Medulla oblongata (tissue), 1 donor: ENCODE measurements around the gene SECISBP2.

Source experiments
- DNase-seq: peaks from one replicate; pipeline ENCODE4 v3.0.0-alpha.2; 2015; ENCODE audit errors: extremely low spot score

The SECISBP2 gene

GRCh38 chr9:89382026-89382986 is 64.0 kb downstream of the SECISBP2 start:
- DNase-seq = no peak

DNA sequence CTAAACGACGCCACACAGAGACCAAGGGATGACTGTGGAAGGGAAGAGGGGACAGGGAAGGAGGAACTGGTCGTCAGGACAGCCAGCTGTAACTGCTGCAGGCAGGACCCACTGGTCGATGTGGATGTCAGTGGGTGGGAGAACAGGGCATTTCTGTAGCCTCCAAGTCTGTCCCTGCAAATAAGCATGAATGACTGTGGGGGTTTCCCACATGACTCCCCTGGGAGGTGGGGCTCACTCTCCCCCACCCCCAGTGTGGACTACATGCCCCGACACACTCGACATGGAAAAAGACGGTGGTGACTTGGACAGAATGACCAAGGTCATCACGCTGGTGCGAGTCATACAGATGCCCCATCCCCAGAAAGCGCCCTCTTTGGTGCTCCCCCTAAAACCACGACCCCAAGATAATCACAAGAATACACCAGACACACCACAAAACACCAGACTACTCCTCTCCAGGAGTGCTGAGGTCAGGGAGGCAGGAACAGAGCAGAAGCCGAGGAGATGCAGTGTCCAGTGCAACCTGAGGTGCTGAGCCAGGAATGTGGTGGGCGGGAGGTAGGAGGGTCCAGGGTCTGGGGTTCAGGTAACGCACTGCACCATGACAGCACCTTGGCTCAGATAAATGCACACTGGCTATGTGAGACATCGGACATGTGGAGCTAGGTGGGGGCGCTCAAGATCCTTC is 64.9 kb downstream of the SECISBP2 start:
- no peak for DNase-seq

GRCh38 chr9:89383721-89384300 is 65.5 kb downstream of the SECISBP2 start:
- DNase-seq = no peak

DNA sequence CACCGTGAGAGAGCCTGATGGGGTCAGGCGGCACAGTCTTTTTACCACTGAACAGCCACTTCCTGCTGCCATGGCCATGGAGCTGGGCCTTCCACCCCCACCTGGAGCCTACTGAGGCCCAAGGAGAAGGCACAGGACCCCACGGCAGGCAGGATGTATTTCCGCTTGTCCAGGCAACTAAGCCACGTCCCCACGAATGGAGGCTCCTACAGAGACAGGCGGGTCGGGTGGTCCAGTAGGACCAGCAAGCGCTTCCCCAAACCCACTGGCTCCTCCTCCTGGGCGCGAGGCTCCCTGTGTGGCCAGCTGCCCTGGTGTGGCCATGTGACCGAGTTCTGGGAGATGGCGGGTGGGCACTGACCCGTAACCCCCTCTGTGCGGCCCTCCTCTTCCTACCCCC is 66.5 kb downstream of the SECISBP2 start:
- no peak for DNase-seq

DNA sequence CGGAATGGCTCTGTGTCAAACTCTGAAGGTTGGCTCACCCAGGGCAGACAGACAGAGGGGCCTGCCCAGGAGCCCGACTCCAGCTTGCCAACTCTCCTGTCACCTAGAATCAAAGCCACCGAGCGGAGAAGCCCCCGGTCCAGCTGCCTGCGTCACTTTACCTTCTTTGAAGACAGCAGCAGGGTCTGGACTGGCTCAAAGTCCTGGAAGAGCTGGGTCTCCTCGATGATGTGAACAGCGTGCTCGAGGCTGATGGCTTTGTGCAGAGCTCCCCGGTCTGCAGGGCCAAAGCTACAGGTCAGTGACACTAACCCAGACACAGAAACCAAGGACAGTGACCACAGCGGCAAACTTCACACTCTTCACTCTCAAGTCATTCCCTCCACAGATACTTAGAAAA is 67.9 kb downstream of the SECISBP2 start:
- DNase-seq = no peak

DNA sequence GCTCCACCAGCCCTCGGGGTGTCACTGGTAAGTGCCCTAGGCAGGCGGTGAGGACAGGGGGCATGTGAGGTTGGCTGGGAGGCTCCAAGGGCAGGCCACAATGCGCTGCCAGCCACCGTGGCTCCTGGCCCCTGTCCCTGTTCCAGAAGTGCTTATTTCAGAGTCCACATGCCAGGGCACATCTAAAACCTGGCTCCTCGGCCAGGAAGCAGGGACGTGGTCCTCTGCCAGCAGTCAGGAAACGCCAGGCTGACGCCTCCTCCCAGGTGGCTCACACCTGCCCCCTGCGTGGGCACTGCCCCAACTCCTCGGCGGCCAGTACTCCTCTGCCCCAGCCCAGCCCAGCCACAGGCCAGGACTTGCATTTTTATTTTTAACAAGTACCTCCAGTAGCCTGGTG is 68.5 kb downstream of the SECISBP2 start:
- DNase-seq = peak; percentile 39

- DNase-seq = no peak
Measured at GRCh38 chr9:89387197-89387849, 69.0 kb downstream of the SECISBP2 start.

GRCh38 chr9:89388084-89388867 is 70.0 kb downstream of the SECISBP2 start:
- DNase-seq = peak; percentile 89

- DNase-seq = no peak
Measured at GRCh38 chr9:89388868-89389177, 70.5 kb downstream of the SECISBP2 start.

GRCh38 chr9:89390068-89390555 is 71.8 kb downstream of the SECISBP2 start:
- no peak for DNase-seq

DNA sequence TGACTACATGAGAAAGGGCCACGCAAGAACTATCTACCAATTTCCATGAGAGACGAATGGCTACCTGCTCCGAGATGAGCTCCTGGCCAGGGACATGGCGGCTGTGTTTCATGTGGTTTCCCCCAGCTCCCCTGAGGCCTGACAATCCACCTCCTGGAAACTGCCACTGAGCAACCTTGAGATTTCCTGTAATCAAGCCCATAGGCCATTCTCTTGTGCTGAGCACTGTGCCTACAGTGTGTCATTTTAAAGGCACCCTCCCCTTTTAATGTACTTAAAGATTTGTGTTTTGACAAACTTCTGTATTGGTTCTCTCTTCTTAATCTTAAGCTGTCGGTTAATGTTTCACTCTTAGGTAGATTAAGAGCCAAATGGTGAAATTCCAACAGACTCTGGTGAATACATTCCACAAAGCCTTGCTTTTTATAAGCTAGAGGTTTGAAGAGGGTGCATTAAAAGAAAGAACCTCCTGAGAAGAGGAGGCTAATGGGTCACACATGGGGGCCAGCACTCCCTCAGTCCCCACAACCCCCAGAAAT is 72.3 kb downstream of the SECISBP2 start:
- DNase-seq = no peak

DNA sequence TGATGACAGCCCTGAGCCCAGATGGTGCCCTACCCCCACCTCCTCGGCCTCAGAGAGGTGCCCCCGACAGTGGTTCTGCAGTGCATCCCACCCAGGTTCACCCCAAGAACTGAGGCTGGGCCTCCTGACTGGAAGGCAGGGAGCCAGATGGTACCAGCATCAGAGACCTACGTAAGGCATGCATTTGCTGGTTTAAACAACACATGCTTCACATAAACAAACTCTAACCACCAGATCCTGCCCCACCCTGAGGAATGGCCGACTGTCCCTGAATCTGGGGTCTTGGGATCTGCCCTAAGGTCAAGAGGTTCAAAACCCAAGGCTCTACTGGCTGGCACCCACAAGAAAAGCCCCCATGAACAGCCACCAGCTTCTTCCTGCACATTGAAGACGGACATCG is 73.3 kb downstream of the SECISBP2 start:
- no peak for DNase-seq

- no peak for DNase-seq
Measured at GRCh38 chr9:89394412-89394811, 76.1 kb downstream of the SECISBP2 start.

- DNase-seq = no peak
Measured at GRCh38 chr9:89395931-89396710, 77.8 kb downstream of the SECISBP2 start.

- no peak for DNase-seq
Measured at GRCh38 chr9:89397471-89397870, 79.2 kb downstream of the SECISBP2 start.

DNA sequence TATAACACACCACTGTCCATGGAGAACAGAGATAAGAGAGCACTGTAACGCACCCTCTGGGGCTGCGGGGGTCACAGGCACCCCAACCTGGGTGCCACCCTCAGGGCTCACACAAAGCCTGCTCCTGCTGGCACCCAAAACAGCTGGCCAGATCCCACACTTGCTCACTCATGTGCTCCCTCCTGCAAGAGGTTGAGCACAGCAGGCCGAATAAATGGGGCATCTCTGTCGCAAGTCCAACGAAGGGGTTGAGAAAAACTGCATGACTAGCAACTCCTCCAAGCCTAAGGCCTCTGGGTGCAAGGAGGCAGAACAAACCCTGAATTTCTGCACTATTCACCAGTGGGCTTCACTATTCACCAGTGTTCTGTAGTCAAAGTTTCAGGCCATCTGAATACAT is 80.3 kb downstream of the SECISBP2 start:
- no peak for DNase-seq

- DNase-seq = peak; percentile 80
Measured at GRCh38 chr9:89400403-89401116, 82.3 kb downstream of the SECISBP2 start.

DNA sequence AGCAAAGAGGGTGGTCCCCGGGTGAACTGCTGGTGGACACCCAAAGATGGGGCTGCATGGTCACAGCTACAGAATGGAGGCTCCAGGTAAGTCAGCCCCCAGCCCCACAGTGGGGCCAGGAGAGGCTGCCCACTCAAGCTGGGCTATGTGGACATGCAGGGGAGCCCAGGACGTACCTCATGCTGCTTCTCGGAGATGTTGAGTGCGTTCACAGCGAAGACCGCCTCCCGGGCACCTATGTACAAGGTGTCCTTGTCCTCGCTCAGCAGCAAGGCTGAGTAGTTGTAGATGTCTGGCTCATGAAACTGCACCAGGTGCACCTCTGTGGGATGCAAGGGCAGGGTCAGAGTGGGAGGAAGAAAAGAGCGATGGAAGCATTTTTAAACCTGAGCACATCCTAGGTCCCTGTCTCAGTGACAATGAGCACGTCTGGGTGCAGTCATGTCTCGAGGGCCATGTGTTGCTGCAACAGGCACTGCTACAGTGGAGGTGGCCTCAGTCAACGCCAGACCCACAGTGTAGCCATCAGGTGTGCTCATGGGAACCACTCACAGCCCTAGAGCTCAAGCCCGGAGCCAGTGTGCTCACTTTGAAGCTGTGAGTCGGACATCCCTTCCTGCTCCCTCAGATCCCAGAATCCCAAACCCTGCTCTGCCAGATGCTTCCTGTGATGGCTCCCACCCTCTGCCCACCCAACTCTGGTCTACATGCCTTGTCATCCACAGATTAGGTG is 84.6 kb downstream of the SECISBP2 start:
- DNase-seq = no peak

- no peak for DNase-seq
Measured at GRCh38 chr9:89404074-89404473, 85.8 kb downstream of the SECISBP2 start.
